Transverse colon (tissue), 3 donors: ENCODE data around the gene SLFN14.

Experiments
- POLR2A ChIP-seq: fragments of 450-650 bp; IDR thresholded peaks from one replicate; pipeline ENCODE4 v1.6.1; 2016; ENCODE audit warnings: antibody characterized with exemption, mild to moderate bottlenecking, moderate library complexity
- TF ChIP-seq, protein P1 (sequence below), 5 experiments: fragments of 200-600 bp in 3 of 5; fragments of 450-650 bp in 2 of 5; sonication (generic) in 3 of 5; IDR thresholded peaks; 1 replicate in 2 of 5; 2 replicates in 3 of 5; pipeline ENCODE4 v1.5.1; 2016 to 2017; ENCODE audit warnings: antibody characterized with exemption in 5 of 5, inconsistent platforms in 3 of 5, mild to moderate bottlenecking in 2 of 5, moderate library complexity in 1 of 5

GRCh38 chr17:35584061-35584460 is 23.4 kb upstream of the SLFN14 start:
- TF ChIP-seq, protein P1, sequence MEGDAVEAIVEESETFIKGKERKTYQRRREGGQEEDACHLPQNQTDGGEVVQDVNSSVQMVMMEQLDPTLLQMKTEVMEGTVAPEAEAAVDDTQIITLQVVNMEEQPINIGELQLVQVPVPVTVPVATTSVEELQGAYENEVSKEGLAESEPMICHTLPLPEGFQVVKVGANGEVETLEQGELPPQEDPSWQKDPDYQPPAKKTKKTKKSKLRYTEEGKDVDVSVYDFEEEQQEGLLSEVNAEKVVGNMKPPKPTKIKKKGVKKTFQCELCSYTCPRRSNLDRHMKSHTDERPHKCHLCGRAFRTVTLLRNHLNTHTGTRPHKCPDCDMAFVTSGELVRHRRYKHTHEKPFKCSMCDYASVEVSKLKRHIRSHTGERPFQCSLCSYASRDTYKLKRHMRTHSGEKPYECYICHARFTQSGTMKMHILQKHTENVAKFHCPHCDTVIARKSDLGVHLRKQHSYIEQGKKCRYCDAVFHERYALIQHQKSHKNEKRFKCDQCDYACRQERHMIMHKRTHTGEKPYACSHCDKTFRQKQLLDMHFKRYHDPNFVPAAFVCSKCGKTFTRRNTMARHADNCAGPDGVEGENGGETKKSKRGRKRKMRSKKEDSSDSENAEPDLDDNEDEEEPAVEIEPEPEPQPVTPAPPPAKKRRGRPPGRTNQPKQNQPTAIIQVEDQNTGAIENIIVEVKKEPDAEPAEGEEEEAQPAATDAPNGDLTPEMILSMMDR (IDR thresholded peaks at IDR 0.05) = no peak
- no peak for TF ChIP-seq POLR2A
